ENCODE data around the gene MYOF.
"Not testable (repeated sequence)": the region's sequence is repeated elsewhere in the genome, so short reads cannot be mapped to it uniquely, and the experiment has no call there.

Gene MYOF

GRCh38 chr10:93458821-93459257 lies 23.3 kb downstream of the MYOF start:
- peak overlapping the region; percentile 99 for H3K27ac ChIP-seq
- peak; percentile 88 for DNase-seq (ENCODE audit: low read depth, low spot score)

DNA sequence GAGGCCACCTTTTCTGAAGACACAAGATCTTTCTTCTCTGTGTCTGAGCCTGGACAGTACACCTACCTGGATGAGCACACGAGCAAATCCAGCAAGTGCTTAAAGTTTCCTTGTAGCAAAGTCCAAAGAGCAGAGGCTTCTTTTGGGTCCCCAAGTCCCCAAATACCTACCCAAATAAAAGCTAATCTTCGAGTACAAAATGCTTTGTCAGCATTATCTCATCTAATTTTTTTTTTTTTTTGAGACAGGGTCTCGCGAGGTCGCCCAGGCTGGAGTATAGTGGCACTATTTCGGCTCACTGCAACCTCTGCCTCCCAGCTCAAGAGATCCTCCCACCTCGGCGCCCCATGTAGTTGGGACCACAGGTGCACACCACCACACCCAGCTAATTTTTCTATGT lies 24.6 kb downstream of the MYOF start:
- peak overlapping the region; percentile 99 for H3K27ac ChIP-seq
- DNase-seq (ENCODE audit: low read depth, low spot score): no peak

GRCh38 chr10:93456480-93456879 lies 25.7 kb downstream of the MYOF start:
- H3K27ac ChIP-seq: no peak overlapping the region
- DNase-seq (ENCODE audit: low read depth, low spot score): no peak

DNA sequence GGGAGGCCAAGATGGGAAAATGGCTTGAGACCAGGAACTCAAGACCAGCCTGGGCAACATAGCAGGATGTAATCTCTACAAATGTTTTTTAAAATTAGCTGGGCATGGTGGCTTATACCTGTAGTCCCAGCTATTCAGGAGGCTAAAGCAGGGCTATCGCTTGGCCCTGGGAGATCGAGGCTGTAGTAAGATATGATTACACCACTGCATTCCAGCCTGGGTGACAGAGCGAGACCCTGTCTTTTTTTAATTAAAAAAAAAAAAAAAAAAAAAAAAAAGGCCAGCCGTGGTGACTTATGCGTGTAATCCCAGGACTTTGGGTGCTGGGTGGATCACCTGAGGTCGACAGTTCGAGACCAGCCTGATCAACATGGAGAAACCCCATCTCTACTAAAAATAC lies 27.4 kb downstream of the MYOF start:
- H3K27ac ChIP-seq: no peak overlapping the region
- no peak for DNase-seq (ENCODE audit: low read depth, low spot score)

GRCh38 chr10:93454146-93454545 lies 28.0 kb downstream of the MYOF start:
- H3K27ac ChIP-seq: no peak overlapping the region
- no peak for DNase-seq (ENCODE audit: low read depth, low spot score)

GRCh38 chr10:93452143-93452542 lies 30.0 kb downstream of the MYOF start:
- DNase-seq (ENCODE audit: low read depth, low spot score): no peak
- peak overlapping the region; percentile 4 for H3K27ac ChIP-seq

DNA sequence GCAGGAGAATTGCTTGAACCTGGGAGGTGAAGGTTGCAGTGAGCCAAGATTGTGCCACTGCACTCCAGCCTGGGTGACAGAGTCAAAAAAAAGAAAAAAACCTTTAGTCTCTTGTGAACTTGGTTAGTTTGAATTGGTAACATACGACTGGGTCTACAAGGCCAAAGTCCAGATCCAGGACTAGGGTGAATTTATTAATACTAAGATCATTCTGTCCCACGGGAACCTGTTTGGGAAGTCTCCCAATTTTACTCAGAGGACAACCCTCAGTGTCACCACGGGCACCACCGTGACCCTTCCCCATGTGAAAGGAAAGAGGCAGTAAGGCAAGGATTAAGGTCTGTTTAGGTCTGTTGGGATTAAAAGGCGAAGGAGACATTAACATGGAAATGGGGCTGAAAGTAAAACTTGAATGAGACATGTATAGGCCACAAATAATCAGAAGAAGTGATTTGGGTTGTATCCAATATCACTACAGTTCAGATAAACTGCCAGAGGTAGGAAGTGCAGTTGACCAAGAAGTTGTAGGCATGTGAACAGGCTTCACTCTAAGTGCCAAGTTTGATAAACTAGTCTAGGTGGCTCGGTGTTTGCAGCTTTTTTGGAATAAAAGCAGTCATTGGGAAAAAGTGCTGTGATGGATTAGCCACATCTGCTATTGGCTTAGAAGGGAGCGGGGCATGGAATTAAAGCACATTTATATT lies 30.7 kb downstream of the MYOF start:
- no peak overlapping the region for H3K27ac ChIP-seq

GRCh38 chr10:93447970-93448369 lies 34.2 kb downstream of the MYOF start:
- no peak for DNase-seq (ENCODE audit: low read depth, low spot score)
- H3K27ac ChIP-seq: peak overlapping the region; percentile 99

More for the DNA sequence above, 30.7 kb downstream of the MYOF start:
- no peak for DNase-seq (ENCODE audit: low read depth, low spot score)

DNA sequence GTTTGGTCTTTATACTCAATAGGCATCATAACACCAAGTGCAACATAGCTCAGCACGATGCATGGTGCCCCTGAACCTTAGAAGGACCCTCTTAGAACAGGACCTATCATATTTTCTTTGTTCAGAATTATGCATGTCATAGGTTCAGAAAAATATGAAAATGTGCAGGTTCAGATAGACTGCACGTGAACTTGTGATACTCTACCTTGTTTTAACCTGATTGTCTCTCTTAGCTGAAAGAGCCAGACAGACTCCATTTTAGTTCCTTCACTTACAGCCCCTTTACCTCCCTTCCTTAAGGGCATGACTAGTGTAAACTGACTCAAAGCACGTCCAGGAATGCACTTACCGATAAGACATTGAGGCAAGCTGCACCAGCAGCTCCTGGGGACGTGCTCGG lies 35.1 kb downstream of the MYOF start:
- no peak for DNase-seq (ENCODE audit: low read depth, low spot score)
- H3K27ac ChIP-seq: peak overlapping the region; percentile 99

DNA sequence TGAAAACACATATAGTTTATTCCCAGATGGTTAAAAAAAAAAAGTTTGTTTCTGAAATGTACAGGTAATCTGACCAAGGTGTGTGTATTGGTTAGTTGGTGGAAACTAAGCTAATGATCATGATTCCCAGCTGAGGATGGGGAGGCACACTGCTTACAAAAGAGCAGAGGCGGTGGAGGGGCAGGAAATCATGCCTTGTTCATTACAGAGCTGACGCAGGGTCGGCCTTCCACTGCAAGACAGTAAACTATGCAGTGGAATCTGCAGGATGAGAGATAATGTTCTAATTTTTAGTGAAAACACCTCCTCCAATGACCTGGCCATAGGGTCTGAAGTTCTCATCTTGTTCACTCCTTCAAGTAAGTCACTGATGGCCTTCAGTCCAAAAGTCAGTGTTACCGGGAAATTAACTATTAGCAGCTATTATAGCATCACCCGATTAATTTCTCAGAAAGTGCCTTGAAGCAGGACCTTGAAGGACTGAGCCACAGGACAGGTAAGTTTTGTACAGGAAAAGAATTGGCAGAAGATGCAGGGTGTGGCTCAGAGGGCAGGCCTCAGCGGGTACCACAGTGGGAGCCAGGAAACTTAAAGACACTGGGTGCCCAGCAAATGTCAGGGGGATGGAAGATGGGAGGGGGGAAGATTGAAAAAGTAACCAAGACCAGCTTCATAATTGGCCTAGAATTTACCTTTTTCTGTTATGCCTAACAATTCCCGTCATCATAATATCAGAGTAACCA lies 36.0 kb downstream of the MYOF start:
- H3K27ac ChIP-seq: peak overlapping the region; percentile 99
- no peak for DNase-seq (ENCODE audit: low read depth, low spot score)

GRCh38 chr10:93445097-93445960 lies 36.8 kb downstream of the MYOF start:
- DNase-seq (ENCODE audit: low read depth, low spot score): peak; percentile 96
- H3K27ac ChIP-seq: peak overlapping the region; percentile 99

- DNase-seq (ENCODE audit: low read depth, low spot score): no peak
- peak overlapping the region; percentile 99 for H3K27ac ChIP-seq
Measured at GRCh38 chr10:93443481-93443880, 38.7 kb downstream of the MYOF start.

GRCh38 chr10:93442721-93443120 lies 39.4 kb downstream of the MYOF start:
- not testable (repeated sequence) for DNase-seq (ENCODE audit: low read depth, low spot score)
- H3K27ac ChIP-seq: peak overlapping the region; percentile 99

GRCh38 chr10:93440591-93441091 lies 41.5 kb downstream of the MYOF start:
- DNase-seq (ENCODE audit: low read depth, low spot score): no peak

DNA sequence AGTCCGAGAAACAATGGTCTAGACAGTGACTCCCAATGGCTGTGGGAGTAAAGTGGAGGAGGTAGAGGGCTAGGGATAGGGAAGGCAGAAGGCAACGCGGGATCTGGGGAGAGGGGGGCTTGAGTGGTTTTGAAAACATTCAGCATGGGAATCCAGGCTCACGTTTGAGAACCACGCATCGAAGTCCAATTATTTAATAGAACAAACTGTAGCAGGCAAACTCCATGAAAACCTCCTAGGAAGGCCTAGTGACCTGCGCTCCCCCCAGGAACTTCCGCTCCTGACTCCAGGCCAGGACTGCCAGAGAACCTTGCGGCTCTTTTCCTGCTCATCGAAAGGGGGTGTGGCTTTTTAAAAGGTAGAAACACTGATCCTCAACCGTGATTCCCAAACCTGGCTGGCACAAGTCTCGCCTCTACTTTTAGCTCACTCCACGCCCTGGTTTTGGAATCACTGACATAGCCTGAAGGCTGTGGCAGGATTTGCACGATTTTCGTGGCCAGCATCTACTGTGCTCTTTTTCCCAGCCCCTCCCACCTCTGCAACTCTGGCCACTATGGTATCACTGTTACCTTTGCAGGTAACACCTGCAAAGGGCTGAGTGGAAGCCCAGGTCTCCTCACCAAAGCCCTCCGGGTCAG lies 43.4 kb downstream of the MYOF start:
- H3K27ac ChIP-seq: peak overlapping the region; percentile 99
- DNase-seq (ENCODE audit: low read depth, low spot score): no peak

More at GRCh38 chr10:93440591-93441091, 41.5 kb downstream of the MYOF start:
- H3K27ac ChIP-seq: peak overlapping the region; percentile 99

DNA sequence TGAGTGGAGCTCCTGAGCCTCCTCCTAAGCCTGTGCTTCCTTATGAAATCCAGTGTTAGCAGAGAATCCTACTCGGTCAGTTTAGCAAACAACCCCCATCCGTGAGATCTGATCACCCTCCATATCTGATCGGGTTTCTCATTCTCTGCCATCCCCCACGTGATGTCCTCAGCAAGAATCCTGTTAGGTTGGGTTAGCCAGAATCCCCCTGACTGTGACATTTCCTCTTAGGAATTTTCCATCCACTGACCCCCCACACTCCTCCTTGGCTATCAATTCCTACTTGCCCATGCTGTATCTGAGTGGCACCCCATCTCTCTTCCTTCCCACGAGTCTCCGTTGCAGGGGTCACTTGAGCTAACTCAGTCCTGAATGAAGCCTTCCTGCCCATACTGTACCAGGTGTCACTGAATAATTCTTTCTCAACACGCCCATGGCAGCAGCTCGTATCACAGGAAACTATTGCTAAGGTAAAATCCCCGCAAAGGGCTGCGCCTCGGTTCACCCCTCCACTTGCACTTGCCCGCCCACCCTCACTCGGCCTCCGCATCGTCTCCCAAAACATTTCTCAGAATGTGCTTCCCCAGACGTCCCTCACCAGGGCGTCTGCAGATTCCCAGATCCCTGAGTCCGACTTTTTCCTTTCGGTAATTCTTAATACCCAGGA lies 44.1 kb downstream of the MYOF start:
- peak overlapping the region; percentile 99 for H3K27ac ChIP-seq
- no peak for DNase-seq (ENCODE audit: low read depth, low spot score)

- DNase-seq (ENCODE audit: low read depth, low spot score): peak; percentile 87
- H3K27ac ChIP-seq: peak overlapping the region; percentile 99
Measured at GRCh38 chr10:93437086-93437945, 44.8 kb downstream of the MYOF start.

DNA sequence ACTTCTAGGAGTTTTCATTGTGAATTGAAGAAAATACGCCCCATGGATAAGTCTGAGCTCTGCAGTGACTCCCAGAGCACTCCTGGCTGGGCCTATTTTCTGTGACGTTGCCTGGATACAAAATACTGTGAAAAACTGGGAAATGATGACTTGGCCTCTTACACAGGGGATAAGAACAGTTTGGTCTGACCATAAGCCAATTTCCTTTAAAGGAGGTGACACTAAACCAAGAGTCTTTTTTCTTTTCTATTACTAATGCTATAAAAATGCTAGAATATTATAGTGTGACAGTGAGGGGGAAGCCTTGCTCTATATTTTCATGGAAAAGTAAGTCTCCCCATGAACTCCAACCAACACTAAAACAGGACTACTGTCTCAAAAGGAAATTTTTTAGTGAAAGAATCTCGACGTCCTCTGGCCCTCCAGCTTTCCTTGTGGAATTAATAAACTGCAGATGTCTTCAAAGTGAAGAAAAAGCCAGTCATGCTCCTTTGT lies 45.5 kb downstream of the MYOF start:
- no peak for DNase-seq (ENCODE audit: low read depth, low spot score)
- peak overlapping the region; percentile 99 for H3K27ac ChIP-seq
